ENCODE measurements around the gene PHAX.

- TF ChIP-seq, protein P1, sequence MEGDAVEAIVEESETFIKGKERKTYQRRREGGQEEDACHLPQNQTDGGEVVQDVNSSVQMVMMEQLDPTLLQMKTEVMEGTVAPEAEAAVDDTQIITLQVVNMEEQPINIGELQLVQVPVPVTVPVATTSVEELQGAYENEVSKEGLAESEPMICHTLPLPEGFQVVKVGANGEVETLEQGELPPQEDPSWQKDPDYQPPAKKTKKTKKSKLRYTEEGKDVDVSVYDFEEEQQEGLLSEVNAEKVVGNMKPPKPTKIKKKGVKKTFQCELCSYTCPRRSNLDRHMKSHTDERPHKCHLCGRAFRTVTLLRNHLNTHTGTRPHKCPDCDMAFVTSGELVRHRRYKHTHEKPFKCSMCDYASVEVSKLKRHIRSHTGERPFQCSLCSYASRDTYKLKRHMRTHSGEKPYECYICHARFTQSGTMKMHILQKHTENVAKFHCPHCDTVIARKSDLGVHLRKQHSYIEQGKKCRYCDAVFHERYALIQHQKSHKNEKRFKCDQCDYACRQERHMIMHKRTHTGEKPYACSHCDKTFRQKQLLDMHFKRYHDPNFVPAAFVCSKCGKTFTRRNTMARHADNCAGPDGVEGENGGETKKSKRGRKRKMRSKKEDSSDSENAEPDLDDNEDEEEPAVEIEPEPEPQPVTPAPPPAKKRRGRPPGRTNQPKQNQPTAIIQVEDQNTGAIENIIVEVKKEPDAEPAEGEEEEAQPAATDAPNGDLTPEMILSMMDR (IDR thresholded peaks at IDR 0.05 in 4 of 5, conservative IDR thresholded peaks at IDR 0.05 in 1 of 5) = no peak
- TF ChIP-seq POLR2A (IDR thresholded peaks at IDR 0.05) = no peak
Measured at GRCh38 chr5:126583761-126584160, 17.0 kb upstream of the PHAX start.

All from gastrocnemius medialis (tissue), 4 donors.